Limb (tissue), 2 donors: Measurements from ENCODE around the gene OR4D5.

Experiments used
- DNase-seq, 2 donors: peaks; one replicate each; pipeline ENCODE4 v3.0.0-alpha.2; 2016; ENCODE audit errors: extremely low spot score in 2 of 2

OR4D5 gene

GRCh38 chr11:123939317-123939716 lies at the start of gene OR4D5:
TSS of gene OR4D5 (plus strand) at chr11:123939617. CDS start at chr11:123939617, 0 bp downstream.
- no peak for DNase-seq

GRCh38 chr11:123892031-123892430 lies 47.4 kb upstream of the OR4D5 start:
- DNase-seq: no peak

- no peak for DNase-seq
Measured at GRCh38 chr11:123899792-123900191, 39.6 kb upstream of the OR4D5 start.

- DNase-seq: no peak
Measured at GRCh38 chr11:123901867-123902266, 37.5 kb upstream of the OR4D5 start, which contains the start of gene OR8D4. TSS of gene OR8D4 (plus strand) at chr11:123902167. CDS start at chr11:123906432, 4,265 bp downstream.

- no peak for DNase-seq
Measured at GRCh38 chr11:123903932-123904331, 35.5 kb upstream of the OR4D5 start.

- no peak for DNase-seq
Measured at GRCh38 chr11:123904932-123905331, 34.5 kb upstream of the OR4D5 start.

- no peak for DNase-seq
Measured at GRCh38 chr11:123905826-123906225, 33.6 kb upstream of the OR4D5 start.

GRCh38 chr11:123920943-123921342 lies 18.5 kb upstream of the OR4D5 start:
- DNase-seq: no peak

- no peak for DNase-seq
Measured at GRCh38 chr11:123924027-123924426, 15.4 kb upstream of the OR4D5 start.

- no peak for DNase-seq
Measured at GRCh38 chr11:123942413-123942812, 3.0 kb downstream of the OR4D5 start.

- DNase-seq: no peak
Measured at GRCh38 chr11:123943738-123944137, 4.3 kb downstream of the OR4D5 start, which contains the start of gene OR6T1. TSS of gene OR6T1 (minus strand) at chr11:123943838. CDS start at chr11:123943838, 0 bp downstream.

GRCh38 chr11:123945132-123945531 lies 5.7 kb downstream of the OR4D5 start:
- no peak for DNase-seq

- DNase-seq: no peak
Measured at GRCh38 chr11:123956752-123957151, 17.3 kb downstream of the OR4D5 start.

GRCh38 chr11:123973816-123974215 lies 34.4 kb downstream of the OR4D5 start:
- DNase-seq: no peak

GRCh38 chr11:123976770-123977560 lies 37.5 kb downstream of the OR4D5 start:
- no peak for DNase-seq

GRCh38 chr11:123977731-123978347 lies 38.4 kb downstream of the OR4D5 start, which contains the start of gene OR10S1:
TSS of gene OR10S1 (minus strand) at chr11:123977781. CDS start at chr11:123977664, 117 bp downstream.
- no peak for DNase-seq

GRCh38 chr11:123979311-123979710 lies 39.9 kb downstream of the OR4D5 start:
- DNase-seq: no peak
